GM12878 (cell line): ENCODE results near the gene CLASP1. TPM values are rescaled to one million over a fixed set of nuclear protein-coding genes. Genes with fewer than 3 reads are reported as not detected.

Experiments used
- ATAC-seq: fragments of 200-7000 bp; cut with Tn5 transposase; 3 replicates; pipeline ENCODE4 v1.9.1; 2020; ENCODE audit warnings: mild to moderate bottlenecking, moderate library complexity
- BruUV-seq: library from RNA; stranded (reverse); fragments of 400-500 nt; replicated peaks from 2 replicates; lab custom pipeline; 2021; lab: Mats Ljungman, UMichigan
- CTCF ChIA-PET: fragments of 300-600 bp; sonication (Branson Sonifier 250); formaldehyde crosslinking; extraction: SDS; loops from one replicate; lab custom pipeline; 2021; ENCODE audit warnings: inconsistent platforms; lab: Yijun Ruan, JAX
- POLR2A ChIA-PET: fragments of 350-600 bp; formaldehyde crosslinking; extraction: SDS; loops from one replicate; lab custom pipeline; 2021; ENCODE audit warnings: inconsistent platforms; lab: Charles Lee
- RAD21 ChIA-PET: fragments of 300-600 bp; sonication (Branson Sonifier 250); formaldehyde crosslinking; loops from one replicate; lab custom pipeline; 2023; ENCODE audit warnings: antibody characterized with exemption; ENCODE audit not compliant: unreplicated experiment; lab: Charles Lee
- SMC1A ChIA-PET: fragments of 300-600 bp; sonication (Branson Sonifier 250); formaldehyde crosslinking; loops from one replicate; lab custom pipeline; 2023; ENCODE audit not compliant: unreplicated experiment, uncharacterized antibody; lab: Charles Lee
- DNase-seq: peaks from one replicate; pipeline ENCODE4 v3.0.0-alpha.2; 2011; ENCODE audit warnings: low read depth, low spot score
- FAIRE-seq: peaks from 3 replicates; lab custom pipeline; 2011; peaks lifted over from hg19 to GRCh38; lab: Jason Lieb, UNC
- H2AFZ ChIP-seq: 2 replicates; pipeline ENCODE4 v1.6.0; 2011; ENCODE audit warnings: low read depth, low read length, control low read depth; ENCODE audit not compliant: control insufficient read depth
- H3K27ac ChIP-seq: 2 replicates; pipeline ENCODE4 v1.5.1; 2011; ENCODE audit warnings: control low read depth; ENCODE audit not compliant: control insufficient read depth, insufficient read depth
- H3K27me3 ChIP-seq, 2 experiments: replicated peaks in 1 of 2; 2 replicates each; pipeline versions ENCODE4 v1.6.0 to v1.6.1; 2011; ENCODE audit warnings: low read length in 1 of 2; ENCODE audit not compliant: control insufficient read depth in 2 of 2, insufficient read depth in 2 of 2
- H3K36me3 ChIP-seq, 2 experiments: 2 replicates each; pipeline ENCODE4 v1.5.1; 2011; ENCODE audit warnings: low read length in 1 of 2; ENCODE audit not compliant: control insufficient read depth in 2 of 2, insufficient read depth in 2 of 2
- H3K4me1 ChIP-seq: 2 replicates; pipeline ENCODE4 v1.6.1; 2011; ENCODE audit warnings: mild to moderate bottlenecking, low read length, moderate library complexity, mixed read lengths; ENCODE audit not compliant: control insufficient read depth, insufficient read depth
- H3K4me2 ChIP-seq: 2 replicates; pipeline ENCODE4 v1.6.0; 2011; ENCODE audit warnings: control low read depth; ENCODE audit not compliant: control insufficient read depth, insufficient read depth
- H3K4me3 ChIP-seq: fragments of 200-600 bp; sonication (generic); 2 replicates; pipeline ENCODE4 v1.5.1; 2016
- H3K79me2 ChIP-seq: 2 replicates; pipeline ENCODE4 v1.6.0; 2011; ENCODE audit warnings: low read length; ENCODE audit not compliant: control insufficient read depth, insufficient read depth
- H3K9ac ChIP-seq: 2 replicates; pipeline ENCODE4 v1.8.0; 2011; ENCODE audit warnings: low read length, control low read depth, mixed read lengths; ENCODE audit not compliant: control insufficient read depth, insufficient read depth
- H3K9me3 ChIP-seq: replicated peaks from 3 replicates; pipeline ENCODE4 v1.5.1; 2011; ENCODE audit warnings: mild to moderate bottlenecking, low read length; ENCODE audit not compliant: control insufficient read depth, insufficient read depth
- H4K20me1 ChIP-seq: 2 replicates; pipeline ENCODE4 v1.6.0; 2011; ENCODE audit not compliant: control insufficient read depth, insufficient read depth
- EP300 ChIP-seq, 2 experiments: fragments of 150-350 bp in 1 of 2; IDR thresholded peaks; 2 replicates each; pipeline ENCODE4 v1.6.1; 2011 to 2012; ENCODE audit warnings: low read depth in 2 of 2, low read length in 2 of 2, borderline replicate concordance in 1 of 2, improper control_type of control experiment in 1 of 2, inconsistent platforms in 1 of 2; ENCODE audit not compliant: control insufficient read depth in 1 of 2
- HSF1 ChIP-seq: fragments of 150-350 bp; IDR thresholded peaks from 2 replicates; pipeline ENCODE4 v1.6.1; 2014; ENCODE audit warnings: mild to moderate bottlenecking, low read depth, low read length
- KAT2A ChIP-seq: conservative IDR thresholded peaks from 2 replicates; pipeline ENCODE4 v1.6.1; 2011; ENCODE audit warnings: low read depth, low read length; ENCODE audit not compliant: control insufficient read depth
- KDM1A ChIP-seq: fragments of 200-600 bp; sonication (generic); IDR thresholded peaks from 2 replicates; pipeline ENCODE4 v1.6.1; 2016; ENCODE audit warnings: borderline replicate concordance
- KLF5 ChIP-seq: fragments of 450-650 bp; IDR thresholded peaks from 2 replicates; pipeline ENCODE4 v1.6.1; 2014; ENCODE audit warnings: mild to moderate bottlenecking; ENCODE audit not compliant: partially characterized antibody
- NFXL1 ChIP-seq: fragments of 450-650 bp; IDR thresholded peaks from 2 replicates; pipeline ENCODE4 v1.6.1; 2017; ENCODE audit warnings: antibody characterized with exemption, mild to moderate bottlenecking, borderline replicate concordance
- NR2C1 ChIP-seq: fragments of 450-650 bp; IDR thresholded peaks from 2 replicates; pipeline ENCODE4 v1.6.1; 2017; ENCODE audit warnings: antibody characterized with exemption, mild to moderate bottlenecking, moderate library complexity
- NRF1 ChIP-seq: conservative IDR thresholded peaks from 2 replicates; pipeline ENCODE4 v1.6.1; 2011; ENCODE audit warnings: mild to moderate bottlenecking, low read depth, low read length, improper control_type of control experiment
- RCOR1 ChIP-seq: conservative IDR thresholded peaks from 2 replicates; pipeline ENCODE4 v1.6.1; 2012; ENCODE audit warnings: low read depth, low read length, improper control_type of control experiment
- SMARCA5 ChIP-seq: fragments of 450-650 bp; IDR thresholded peaks from 2 replicates; pipeline ENCODE4 v1.6.1; 2017; ENCODE audit warnings: mild to moderate bottlenecking
- SUPT20H ChIP-seq: IDR thresholded peaks from 2 replicates; pipeline ENCODE4 v1.6.1; 2011; ENCODE audit warnings: low read depth, mild to moderate bottlenecking, low read length, moderate library complexity, borderline replicate concordance; ENCODE audit not compliant: control insufficient read depth
- SUZ12 ChIP-seq: fragments of 200-600 bp; sonication (generic); IDR thresholded peaks from one replicate; pipeline ENCODE4 v1.6.1; 2018; ENCODE audit warnings: antibody characterized with exemption, mild to moderate bottlenecking; ENCODE audit not compliant: unreplicated experiment
- TAF1 ChIP-seq: IDR thresholded peaks from 2 replicates; pipeline ENCODE4 v1.6.1; 2011; ENCODE audit warnings: mild to moderate bottlenecking, low read depth, low read length, borderline replicate concordance
- ZNF217 ChIP-seq: fragments of 450-650 bp; IDR thresholded peaks from 2 replicates; pipeline ENCODE4 v1.6.1; 2017; ENCODE audit warnings: antibody characterized with exemption, mild to moderate bottlenecking
- ZNF24 ChIP-seq: fragments of 450-650 bp; IDR thresholded peaks from 2 replicates; pipeline ENCODE4 v1.6.1; 2017; ENCODE audit warnings: antibody characterized with exemption, mild to moderate bottlenecking
- ZNF622 ChIP-seq: fragments of 450-650 bp; IDR thresholded peaks from 2 replicates; pipeline ENCODE4 v1.6.1; 2017; ENCODE audit warnings: mild to moderate bottlenecking, inconsistent platforms
- ZSCAN29 ChIP-seq: fragments of 450-650 bp; IDR thresholded peaks from 2 replicates; pipeline ENCODE4 v1.6.1; 2017; ENCODE audit warnings: mild to moderate bottlenecking, moderate library complexity
- in situ Hi-C: fragments of 300-500 bp; cut with MboI; formaldehyde crosslinking; loops from 9 replicates; pipeline ENCODE4 v1.14.3; 2018; ENCODE audit warnings: mixed read lengths
- intact Hi-C: fragments of 100-400 bp; cut with micrococcal nuclease; formaldehyde crosslinking; loops from one replicate; pipeline ENCODE4 v1.14.2; 2022; ENCODE audit not compliant: unreplicated experiment
- polyA plus RNA-seq, 11 experiments: library from polyadenylated mRNA; depleted of rRNA in 4 of 11; unstranded in 6 of 11; stranded (reverse) in 5 of 11; fragments of >200 nt; fragmentation: Nextera tagmentation in 4 of 11; fragmentation: Illumina TruSeq in 1 of 11; extraction: Ambion mirVana in 4 of 11; extraction: Trizol in 1 of 11; gene quantifications; 1 replicate in 1 of 11; 2 replicates in 10 of 11; pipeline versions ENCODE4 v1.2.1 to v1.2.3, GENCODE V29; 2011 to 2016; ENCODE audit warnings: inconsistent platforms in 2 of 11, missing spikeins in 2 of 11, low read depth in 1 of 11
- total RNA-seq, 4 experiments: library from RNA; depleted of rRNA in 3 of 4; stranded (reverse); fragments of >200 nt in 3 of 4; fragmentation: Illumina TruSeq in 1 of 4; extraction: Trizol in 1 of 4; gene quantifications; 2 replicates each; pipeline versions ENCODE4 v1.2.1 to v1.2.3, GENCODE V29; 2013 to 2021

CLASP1 gene
- total and polyA plus RNA-seq, 10 of the 15 experiments (the other 5 are each of a cell fraction or from before 2014, with no cell fraction given), result 1.4 to 62.4 (median 32.9) TPM

GRCh38 chr2:121485039-121485438 is 164.2 kb downstream of the CLASP1 start:
- ATAC-seq (no peak), FAIRE-seq (no peak)
- in situ Hi-C loops, result no loop called here
- no peaks in the 10 kb centered on the region for H3K9me3 ChIP-seq
- no peaks in the 10 kb centered on the region for H3K27me3 ChIP-seq
- no TSS peak for BruUV-seq
- no peak overlapping the region for H3K27ac ChIP-seq
- intact Hi-C loops, result no loop called here
- TF ChIP-seq HSF1 (no peak), ZNF217 (no peak), KDM1A (no peak), KLF5 (no peak), ZNF24 (no peak), NRF1 (no peak), ZSCAN29 (no peak), RCOR1 (no peak), EP300 (IDR thresholded peaks at IDR 0.05; ENCODE audit: borderline replicate concordance in 1 of 2, control insufficient read depth in 1 of 2, low read depth in 2 of 2, low read length in 2 of 2) (no peak), NFXL1 (no peak), TAF1 (no peak), NR2C1 (no peak), ZNF622 (no peak), SUPT20H (no peak), SUZ12 (no peak), KAT2A (no peak), SMARCA5 (no peak)
- TF ChIP-seq, all 136 proteins: peak for 0
- ChIA-PET CTCF (interaction anchor here (1.4 kb wide), 1 partner anchor 9 kb away, joined by 6 read pairs; no protein-coding TSS in a partner anchor), SMC1A (interaction anchor here (0.8 kb wide), 1 partner anchor 10 kb away, joined by 3 read pairs; no protein-coding TSS in a partner anchor), RAD21 (interaction anchor here (1.7 kb wide), 1 partner anchor 165 kb away, joined by 3 read pairs; the partner anchor contains the start of gene CLASP1), POLR2A (interaction anchor here (1.4 kb wide), 1 partner anchor 10 kb away, joined by 4 read pairs; no protein-coding TSS in a partner anchor)
- Histone ChIP-seq H3K4me3 (no peak overlapping the region), H4K20me1 (no peaks in the 10 kb centered on the region), H2AFZ (no peak overlapping the region), H3K9ac (no peak overlapping the region), H3K4me2 (no peak overlapping the region), H3K79me2 (peaks cover 4% of the 10 kb centered on the region), H3K36me3 (peaks cover 5 to 14% of the 10 kb centered on the region in 2 experiments; a peak in 3 of 4 replicates), H3K4me1 (peaks cover 3% of the 10 kb centered on the region; the same call in 1 of the 2 replicates)
- DNase-seq, result no peak
